Measurements from ENCODE around the gene PRDM16.
A peak's percentile ranks its signal among the peaks of the same experiment; 100 is the strongest.

Gene PRDM16

GRCh38 chr1:3321559-3322449 lies 252.8 kb downstream of the PRDM16 start (continued):
- TF ChIP-seq ZNF792 (tag by site-specific recombination; IDR thresholded peaks at IDR 0.05) (0 out of 2 replicates have a peak, but pooled peaks have one; percentile 25), ZNF16 (tag by site-specific recombination; IDR thresholded peaks at IDR 0.05; ENCODE audit: low read depth) (no peak), ZNF202 (tag by site-specific recombination; IDR thresholded peaks at IDR 0.05; ENCODE audit: borderline replicate concordance) (no peak), ZBTB7A (tag by site-specific recombination; IDR thresholded peaks at IDR 0.05; ENCODE audit: low read depth) (no peak), ZNF473 (tag by site-specific recombination; IDR thresholded peaks at IDR 0.05) (no peak), ZNF184 (tag by site-specific recombination; IDR thresholded peaks at IDR 0.05) (no peak)

- TF ChIP-seq ZNF302 (tag by site-specific recombination; IDR thresholded peaks at IDR 0.05; ENCODE audit: low read depth) (no peak), ZNF26 (tag by site-specific recombination; IDR thresholded peaks at IDR 0.05) (no peak), ZNF558 (tag by site-specific recombination; IDR thresholded peaks at IDR 0.05) (no peak), GLIS1 (tag by site-specific recombination; IDR thresholded peaks at IDR 0.05) (peak; percentile 4; the same call in 1 of the 2 replicates), ZNF692 (tag by site-specific recombination; IDR thresholded peaks at IDR 0.05) (peak; percentile 3; the same call in 1 of the 2 replicates), GLIS2 (tag by site-specific recombination; IDR thresholded peaks at IDR 0.05) (0 out of 2 replicates have a peak, but pooled peaks have one; percentile 24), AEBP2 (tag by site-specific recombination; IDR thresholded peaks at IDR 0.05; ENCODE audit: borderline replicate concordance) (no peak)
- no peaks in the 10 kb centered on the region for H3K9me3 ChIP-seq (ENCODE audit: control insufficient read depth, insufficient read depth, low read depth, low read length)
- CTCF ChIA-PET: no interaction called here
- POLR2A ChIA-PET: no interaction called here
- H3K4me3 ChIP-seq (ENCODE audit: low read depth, low read length): no peak overlapping the region
- peaks cover 13% of the 10 kb centered on the region for H3K4me1 ChIP-seq (ENCODE audit: control insufficient read depth, insufficient read depth, low read length)
- H3K27ac ChIP-seq (ENCODE audit: extremely low read depth, low read depth, low read length): peak overlapping the region; percentile 72
- H3K36me3 ChIP-seq (ENCODE audit: control insufficient read depth in 2 of 2, insufficient read depth in 1 of 2, low read length in 2 of 2): no peaks in the 10 kb centered on the region
Measured at GRCh38 chr1:3322450-3323020, 253.5 kb downstream of the PRDM16 start.

- Histone ChIP-seq H3K9me3 (ENCODE audit: control insufficient read depth, insufficient read depth, low read depth, low read length) (no peaks in the 10 kb centered on the region), H3K27ac (ENCODE audit: extremely low read depth, low read depth, low read length) (peak overlapping the region; percentile 72), H3K4me3 (ENCODE audit: low read depth, low read length) (no peak overlapping the region), H3K36me3 (ENCODE audit: control insufficient read depth in 2 of 2, insufficient read depth in 1 of 2, low read length in 2 of 2) (no peaks in the 10 kb centered on the region), H3K4me1 (ENCODE audit: control insufficient read depth, insufficient read depth, low read length) (peaks cover 13% of the 10 kb centered on the region)
- ChIA-PET CTCF (no interaction called here), POLR2A (no interaction called here)
- TF ChIP-seq ZBTB20 (tag by site-specific recombination; IDR thresholded peaks at IDR 0.05) (peak; percentile 39; the same call in 1 of the 2 replicates), ZSCAN30 (tag by site-specific recombination; IDR thresholded peaks at IDR 0.05) (peak; percentile 32; the same call in 1 of the 2 replicates), ZNF280D (tag by site-specific recombination; IDR thresholded peaks at IDR 0.05) (no peak), ZNF148 (tag by site-specific recombination; IDR thresholded peaks at IDR 0.05; ENCODE audit: borderline replicate concordance) (no peak), ZNF274 (IDR thresholded peaks at IDR 0.05; ENCODE audit: low read length) (no peak), ZNF274 (tag by site-specific recombination; IDR thresholded peaks at IDR 0.05; ENCODE audit: borderline replicate concordance) (no peak), OSR2 (tag by site-specific recombination; IDR thresholded peaks at IDR 0.05) (peak; percentile 91)
Measured at GRCh38 chr1:3323021-3323795, 254.2 kb downstream of the PRDM16 start.
